B cell (primary cell): ENCODE data around the gene GOLGA6L10. TPM values are rescaled to one million over a fixed set of nuclear protein-coding genes. Genes with fewer than 3 reads are reported as not detected.
"Not testable (repeated sequence)": the region's sequence is repeated elsewhere in the genome, so short reads cannot be mapped to it uniquely, and the experiment has no call there.

Experiments
- ATAC-seq: fragments of 200-7000 bp; cut with Tn5 transposase; one replicate; pipeline ENCODE4 v1.10.0; 2021; ENCODE audit warnings: low read depth, mild to moderate bottlenecking, moderate number of reproducible peaks, moderate library complexity
- CTCF ChIA-PET: fragments of 350-600 bp; sonication (Branson Sonifier 250); formaldehyde crosslinking; loops from one replicate; lab custom pipeline; 2021; ENCODE audit warnings: antibody characterized with exemption, inconsistent platforms; lab: Charles Lee
- POLR2A ChIA-PET: fragments of 350-600 bp; sonication (Branson Sonifier 250); formaldehyde crosslinking; loops from one replicate; lab custom pipeline; 2021; ENCODE audit warnings: antibody characterized with exemption; lab: Charles Lee
- DNase-seq: peaks from one replicate; pipeline ENCODE4 v3.0.0; 2013
- H2AFZ ChIP-seq: 2 replicates; pipeline ENCODE4 v1.6.1; 2012; ENCODE audit warnings: mild to moderate bottlenecking, low read depth, low read length; ENCODE audit not compliant: insufficient read depth, poor library complexity, severe bottlenecking
- H3K27ac ChIP-seq, 2 donors: 1 replicate in 1 of 2; 2 replicates in 1 of 2; pipeline ENCODE4 v1.5.1; 2012 to 2013; ENCODE audit warnings: low read length in 2 of 2, mild to moderate bottlenecking in 2 of 2, moderate library complexity in 1 of 2
- H3K27me3 ChIP-seq, 4 experiments: fragments of 200-600 bp in 1 of 4; sonication (generic) in 1 of 4; replicated peaks in 1 of 4; 1 replicate in 2 of 4; 2 replicates in 2 of 4; pipeline versions ENCODE4 v1.6.1 to v1.7.0; 2013 to 2016; ENCODE audit warnings: low read length in 3 of 4, mild to moderate bottlenecking in 2 of 4, mixed read lengths in 1 of 4, moderate library complexity in 1 of 4; ENCODE audit not compliant: insufficient read depth in 4 of 4, control insufficient read depth in 3 of 4; ENCODE audit errors: control extremely low read depth in 1 of 4
- H3K36me3 ChIP-seq, 2 experiments: replicated peaks in 1 of 2; 1 replicate in 1 of 2; 2 replicates in 1 of 2; pipeline versions ENCODE4 v1.6.1 to v1.7.1; 2013; ENCODE audit warnings: low read length in 1 of 2; ENCODE audit not compliant: insufficient read depth in 2 of 2, control insufficient read depth in 1 of 2; ENCODE audit errors: control extremely low read depth in 1 of 2, extremely low read depth in 1 of 2
- H3K4me1 ChIP-seq, 2 donors: fragments of 200-600 bp in 1 of 2; sonication (generic) in 1 of 2; 1 replicate in 1 of 2; 2 replicates in 1 of 2; pipeline versions ENCODE4 v1.5.1 to v1.6.1; 2013 to 2017; ENCODE audit warnings: low read length in 2 of 2; ENCODE audit not compliant: control insufficient read depth in 2 of 2, insufficient read depth in 2 of 2
- H3K4me2 ChIP-seq: replicated peaks from 2 replicates; pipeline ENCODE3; 2012; ENCODE audit warnings: mild to moderate bottlenecking, low read depth, low read length; ENCODE audit not compliant: poor library complexity, severe bottlenecking
- H3K4me3 ChIP-seq, 5 experiments: fragments of 200-600 bp in 1 of 5; sonication (generic) in 1 of 5; 1 replicate in 3 of 5; 2 replicates in 2 of 5; pipeline versions ENCODE4 v1.5.1 to v1.7.0; 2011 to 2016; ENCODE audit warnings: low read length in 4 of 5, mild to moderate bottlenecking in 4 of 5, low read depth in 2 of 5, control low read depth in 1 of 5, moderate library complexity in 1 of 5; ENCODE audit not compliant: insufficient read depth in 1 of 5; ENCODE audit errors: control extremely low read depth in 1 of 5, extremely low read depth in 1 of 5
- H3K79me2 ChIP-seq: fragments of 200-600 bp; sonication (generic); one replicate; pipeline ENCODE4 v1.6.0; 2016; ENCODE audit warnings: low read length; ENCODE audit not compliant: control insufficient read depth, insufficient read depth
- H3K9ac ChIP-seq: fragments of 200-600 bp; sonication (generic); 2 replicates; pipeline ENCODE4 v1.6.1; 2017; ENCODE audit warnings: mild to moderate bottlenecking, low read length, moderate library complexity
- H3K9me3 ChIP-seq, 3 donors: one replicate each; pipeline versions ENCODE4 v1.6.1 to v1.7.1; 2013; ENCODE audit warnings: low read length in 2 of 3; ENCODE audit not compliant: control insufficient read depth in 2 of 3, insufficient read depth in 1 of 3; ENCODE audit errors: control extremely low read depth in 1 of 3
- H4K20me1 ChIP-seq: 2 replicates; pipeline ENCODE4 v1.6.0; 2012; ENCODE audit warnings: mild to moderate bottlenecking, low read length; ENCODE audit not compliant: insufficient read depth, control insufficient read depth, poor library complexity, severe bottlenecking
- H3K27ac Mint-ChIP-seq: one replicate; pipeline ENCODE4 v1.8.0; 2021; ENCODE audit warnings: mixed read lengths
- H3K27me3 Mint-ChIP-seq: one replicate; pipeline ENCODE4 v1.8.0; 2021; ENCODE audit warnings: mixed read lengths
- H3K4me1 Mint-ChIP-seq: one replicate; pipeline ENCODE4 v1.8.0; 2021; ENCODE audit warnings: mixed read lengths
- H3K4me3 Mint-ChIP-seq: one replicate; pipeline ENCODE4 v1.8.0; 2021; ENCODE audit warnings: mixed read lengths
- H3K9me3 Mint-ChIP-seq: one replicate; pipeline ENCODE4 v1.8.0; 2022; ENCODE audit warnings: mixed read lengths; ENCODE audit not compliant: insufficient read depth
- WGBS: methylation state at CpG from one replicate; pipeline ENCODE4 v1.1.5; 2013; ENCODE audit warnings: missing lambda C conversion rate; ENCODE audit not compliant: insufficient coverage; 5-methylcytosine and 5-hydroxymethylcytosine counted together
- intact Hi-C: fragments of 100-400 bp; cut with micrococcal nuclease; formaldehyde crosslinking; loops from one replicate; pipeline ENCODE4 v1.10.0; 2022
- polyA plus RNA-seq: library from polyadenylated mRNA; depleted of rRNA; stranded (reverse); fragments of >200 nt; gene quantifications from 2 replicates; pipeline ENCODE4 v1.2.3, GENCODE V29; 2012
- total RNA-seq, 2 donors: library from RNA; stranded (reverse); fragments of 120-200 nt in 1 of 2; gene quantifications; 1 replicate in 1 of 2; 2 replicates in 1 of 2; pipeline versions ENCODE4 v1.2.3 to v1.2.4, GENCODE V29; 2013 to 2022

The GOLGA6L10 gene
- total and polyA plus RNA-seq, 2 donors (not counting 1 experiment from before 2014, with no cell fraction given): 0.73 to 1.1 TPM

DNA sequence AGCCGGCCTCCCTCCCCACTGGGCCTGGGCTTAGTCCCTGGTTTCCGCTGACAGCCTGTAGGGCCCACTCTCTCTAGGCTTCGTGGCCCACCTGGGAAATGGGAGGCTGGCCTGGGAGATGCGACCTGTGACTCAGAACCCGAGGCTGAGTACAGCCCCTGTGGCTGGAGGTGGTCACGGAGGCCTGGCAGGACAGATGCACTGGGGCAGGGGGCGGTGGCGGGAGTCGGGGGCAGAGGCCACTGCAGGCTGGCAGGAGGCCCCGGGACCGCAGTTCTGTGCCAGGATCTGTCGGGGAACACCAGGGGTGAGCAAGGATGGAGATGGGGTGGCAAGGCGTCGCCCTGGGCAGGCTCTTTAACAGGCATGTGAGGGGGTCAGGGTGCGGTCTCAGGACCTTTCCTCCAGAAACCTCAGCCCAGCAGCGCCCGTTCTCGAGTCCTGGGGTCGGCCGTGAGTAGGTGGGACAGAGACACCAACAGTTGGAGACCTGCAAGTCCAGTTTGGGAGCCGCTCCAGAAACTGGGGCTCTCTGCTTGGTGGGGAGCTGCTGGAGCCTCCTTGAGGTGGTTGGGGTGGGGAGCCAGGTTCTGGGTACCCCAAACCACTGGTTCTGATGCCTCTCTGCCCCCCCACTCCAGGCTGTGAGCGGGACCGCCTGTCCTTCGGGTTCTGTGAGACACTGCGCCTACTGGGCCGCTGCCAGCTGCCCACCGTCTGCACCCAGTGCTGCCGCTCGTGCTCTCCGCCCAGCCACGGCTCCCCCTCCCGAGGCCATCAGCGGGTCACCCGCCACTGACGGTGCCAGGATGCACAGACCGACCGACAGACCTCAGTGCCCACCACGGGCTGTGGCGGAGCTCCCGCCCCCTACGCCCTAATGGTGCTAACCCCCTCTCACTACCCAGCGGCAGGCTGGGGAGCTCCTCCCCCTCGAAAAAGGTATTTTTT is 15.4 kb downstream of the GOLGA6L10 start:
- H3K79me2 ChIP-seq, H3K27me3 Mint-ChIP-seq, DNase-seq, intact Hi-C loops, H3K27me3 ChIP-seq, H3K4me1 ChIP-seq, H3K9me3 ChIP-seq, CTCF ChIA-PET, POLR2A ChIA-PET, H4K20me1 ChIP-seq, ATAC-seq, H3K27ac ChIP-seq, H2AFZ ChIP-seq, H3K9me3 Mint-ChIP-seq, H3K4me3 ChIP-seq, H3K4me3 Mint-ChIP-seq, H3K9ac ChIP-seq, H3K4me2 ChIP-seq, H3K4me1 Mint-ChIP-seq, H3K36me3 ChIP-seq: not testable (repeated sequence)
- H3K27ac Mint-ChIP-seq: peak overlapping the region; percentile 41
- 68% methylated on average over 10 of the region's 43 CpGs for WGBS

DNA sequence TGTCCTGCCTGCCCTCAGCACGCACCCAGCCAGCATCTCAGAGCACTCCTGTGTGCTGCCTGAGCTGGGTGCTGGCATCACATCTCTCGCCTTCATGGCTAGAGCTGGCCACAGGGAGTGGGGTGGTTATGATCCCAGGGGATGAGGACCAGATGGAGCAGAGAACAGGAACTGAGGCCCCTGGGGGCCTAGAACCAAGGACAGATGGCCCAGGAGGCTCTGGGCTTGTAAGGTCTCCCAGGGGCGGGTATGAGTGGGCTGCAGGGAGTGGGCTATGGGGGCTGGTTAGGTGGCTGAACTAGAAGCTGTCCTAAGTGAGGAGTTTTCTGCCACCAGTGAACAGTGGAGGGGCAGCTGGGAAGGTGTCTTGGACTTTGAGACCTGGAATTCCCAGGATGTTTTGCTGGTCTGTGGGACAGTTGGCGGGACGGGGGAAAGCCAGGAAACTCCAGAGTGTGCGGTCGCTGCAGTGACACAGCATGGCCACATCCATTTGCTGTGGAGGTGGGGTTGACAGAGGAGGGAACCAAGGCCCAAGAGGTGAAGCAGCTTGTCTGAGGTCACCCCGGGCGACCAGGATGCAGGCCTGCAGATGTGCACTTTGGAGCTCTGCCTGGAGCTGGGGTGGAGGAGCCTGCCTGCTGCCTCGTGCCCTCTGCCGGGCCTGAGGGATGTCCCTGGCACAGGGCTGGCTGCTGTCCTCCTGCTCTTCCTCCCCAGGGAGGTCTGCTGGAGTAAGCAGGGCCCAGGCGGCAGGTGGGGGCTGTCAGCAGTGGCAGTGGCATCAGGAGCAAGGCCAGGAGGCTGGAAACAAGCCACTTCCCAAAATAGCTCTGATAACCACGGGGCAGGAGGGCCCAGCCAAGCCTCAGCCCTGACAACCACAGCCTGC is 16.3 kb downstream of the GOLGA6L10 start:
- H3K27me3 ChIP-seq, DNase-seq, ATAC-seq, H3K27ac ChIP-seq, H3K4me1 Mint-ChIP-seq, H3K36me3 ChIP-seq, intact Hi-C loops, H3K4me1 ChIP-seq, CTCF ChIA-PET, H3K4me3 Mint-ChIP-seq, POLR2A ChIA-PET, H3K79me2 ChIP-seq, H4K20me1 ChIP-seq, H3K9me3 Mint-ChIP-seq, H3K4me2 ChIP-seq, H3K27ac Mint-ChIP-seq, H3K27me3 Mint-ChIP-seq, H2AFZ ChIP-seq, H3K9ac ChIP-seq, H3K4me3 ChIP-seq, H3K9me3 ChIP-seq: not testable (repeated sequence)
- WGBS: 9% methylated on average over 4 of the region's 13 CpGs

DNA sequence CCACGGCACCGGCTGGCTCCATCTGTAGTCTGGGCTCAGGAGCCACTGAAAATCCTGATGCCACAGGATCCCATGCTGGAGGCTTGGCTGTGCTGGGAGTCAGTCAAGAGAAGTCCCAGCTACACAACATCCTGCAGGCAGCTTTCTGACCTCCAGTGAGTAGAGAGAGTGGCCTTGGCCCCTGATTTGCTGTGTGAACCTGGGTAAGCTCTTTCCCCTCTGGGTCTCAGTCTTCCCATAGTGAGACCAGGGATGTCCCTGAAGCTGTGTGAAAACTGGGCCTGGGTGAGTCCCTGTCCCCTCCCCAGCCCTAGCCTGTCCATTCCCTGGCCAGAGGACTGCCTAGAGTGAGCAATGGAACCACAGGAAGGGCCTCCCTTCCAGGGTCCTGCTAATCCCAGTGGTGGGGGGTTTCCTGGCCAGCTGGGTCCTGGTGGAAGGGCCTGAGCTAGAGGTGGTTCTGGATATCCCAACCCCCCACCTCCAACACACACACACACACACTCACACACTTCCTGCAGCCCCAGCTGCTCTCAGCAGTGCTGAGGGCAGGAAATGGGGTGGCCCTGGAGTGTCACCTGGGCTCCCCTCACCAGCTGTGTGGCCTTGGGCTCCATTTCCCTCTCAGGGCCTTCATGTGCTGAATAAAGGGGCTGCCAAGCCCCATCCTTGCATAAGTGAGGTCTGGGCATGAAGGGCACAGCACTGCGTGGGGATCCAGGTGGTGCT is 17.5 kb downstream of the GOLGA6L10 start:
- H3K9me3 Mint-ChIP-seq, POLR2A ChIA-PET, H3K36me3 ChIP-seq, H3K4me1 ChIP-seq, H3K9ac ChIP-seq, H3K4me3 ChIP-seq, H2AFZ ChIP-seq, H3K27ac Mint-ChIP-seq, H3K4me1 Mint-ChIP-seq, H3K27me3 ChIP-seq, intact Hi-C loops, H3K9me3 ChIP-seq, H3K79me2 ChIP-seq, H3K27me3 Mint-ChIP-seq, CTCF ChIA-PET, H3K27ac ChIP-seq, H3K4me3 Mint-ChIP-seq, H3K4me2 ChIP-seq, H4K20me1 ChIP-seq, DNase-seq: not testable (repeated sequence)
- ATAC-seq: peak; percentile 69
- WGBS: no CpG with 5 or more reads among the region's 3 CpGs
